HEK293T (cell line): ENCODE results near the gene AP3M1.
"Not testable (repeated sequence)": the region's sequence is repeated elsewhere in the genome, so short reads cannot be mapped to it uniquely, and the experiment has no call there.

Source experiments
- CTCF ChIA-PET: fragments of 350-600 bp; formaldehyde crosslinking; extraction: SDS; loops from one replicate; lab custom pipeline; 2021; ENCODE audit warnings: antibody characterized with exemption, inconsistent platforms; lab: Yijun Ruan, JAX
- POLR2A ChIA-PET: fragments of 350-600 bp; formaldehyde crosslinking; extraction: SDS; loops from one replicate; lab custom pipeline; 2020; ENCODE audit warnings: antibody characterized with exemption, inconsistent platforms; lab: Yijun Ruan, JAX
- DNase-seq: peaks from one replicate; pipeline ENCODE4 v3.0.0; 2012; ENCODE audit warnings: mixed read lengths; ENCODE audit errors: extremely low spot score
- ARNT ChIP-seq: fragments of 450-650 bp; IDR thresholded peaks from 2 replicates; pipeline ENCODE4 v1.6.1; 2017; ENCODE audit warnings: mild to moderate bottlenecking
- BHLHE40 ChIP-seq: fragments of 450-650 bp; IDR thresholded peaks from 2 replicates; pipeline ENCODE4 v1.6.1; 2016; ENCODE audit warnings: mild to moderate bottlenecking, moderate library complexity, borderline replicate concordance
- CTBP1 ChIP-seq: fragments of 450-650 bp; IDR thresholded peaks from 2 replicates; pipeline ENCODE4 v1.6.1; 2016; ENCODE audit warnings: borderline replicate concordance
- ELF4 ChIP-seq: fragments of 450-650 bp; IDR thresholded peaks from 2 replicates; pipeline ENCODE4 v1.6.1; 2017; ENCODE audit warnings: antibody characterized with exemption
- FOXA1 ChIP-seq: fragments of 450-650 bp; IDR thresholded peaks from 2 replicates; pipeline ENCODE4 v1.6.1; 2016; ENCODE audit warnings: mild to moderate bottlenecking
- FOXK2 ChIP-seq: fragments of 450-650 bp; IDR thresholded peaks from 2 replicates; pipeline ENCODE4 v1.6.1; 2016; ENCODE audit warnings: mild to moderate bottlenecking
- FOXM1 ChIP-seq: fragments of 450-650 bp; IDR thresholded peaks from 2 replicates; pipeline ENCODE4 v1.6.1; 2017; ENCODE audit warnings: mild to moderate bottlenecking, borderline replicate concordance
- HDGF ChIP-seq: fragments of 450-650 bp; IDR thresholded peaks from 2 replicates; pipeline ENCODE4 v1.6.1; 2017; ENCODE audit warnings: antibody characterized with exemption, borderline replicate concordance
- L3MBTL2 ChIP-seq: fragments of 450-650 bp; conservative IDR thresholded peaks from 2 replicates; pipeline ENCODE4 v1.6.1; 2016; ENCODE audit warnings: mild to moderate bottlenecking
- LEF1 ChIP-seq: fragments of 450-650 bp; IDR thresholded peaks from 2 replicates; pipeline ENCODE4 v1.6.1; 2017; ENCODE audit warnings: mild to moderate bottlenecking, borderline replicate concordance
- NFRKB ChIP-seq: fragments of 450-650 bp; IDR thresholded peaks from 2 replicates; pipeline ENCODE4 v1.6.1; 2016; ENCODE audit warnings: mild to moderate bottlenecking, moderate library complexity
- PKNOX1 ChIP-seq: fragments of 450-650 bp; IDR thresholded peaks from 2 replicates; pipeline ENCODE4 v1.6.1; 2016
- SP1 ChIP-seq: fragments of 450-650 bp; IDR thresholded peaks from 2 replicates; pipeline ENCODE4 v1.6.1; 2017
- SUZ12 ChIP-seq: fragments of 450-650 bp; IDR thresholded peaks from 2 replicates; pipeline ENCODE4 v1.6.1; 2016; ENCODE audit warnings: mild to moderate bottlenecking
- TARDBP ChIP-seq: fragments of 450-650 bp; IDR thresholded peaks from 2 replicates; pipeline ENCODE4 v1.6.1; 2016
- ZNF384 ChIP-seq: fragments of 450-650 bp; IDR thresholded peaks from 2 replicates; pipeline ENCODE4 v1.6.1; 2016

Gene AP3M1

GRCh38 chr10:74140553-74140952 lies 10.1 kb downstream of the AP3M1 start:
- POLR2A ChIA-PET, result no interaction called here
- no peak for TF ChIP-seq TARDBP
- no peak for TF ChIP-seq BHLHE40
- TF ChIP-seq NFRKB, result no peak
- TF ChIP-seq SUZ12, result no peak
- TF ChIP-seq L3MBTL2, result no peak
- no peak for TF ChIP-seq ELF4
- no peak for TF ChIP-seq HDGF
- no peak for TF ChIP-seq ZNF384
- no peak for TF ChIP-seq PKNOX1
- no peak for TF ChIP-seq SP1
- TF ChIP-seq ARNT, result no peak
- TF ChIP-seq FOXM1, result no peak
- no peak for DNase-seq
- CTCF ChIA-PET, result no interaction called here

- ChIA-PET POLR2A (no interaction called here), CTCF (interaction anchor here (0.7 to 1.1 kb wide), 2 partner anchors 95 to 177 kb away, joined by 3 read pairs; no protein-coding TSS in a partner anchor)
- no peak for DNase-seq
- TF ChIP-seq HDGF, result no peak
- no peak for TF ChIP-seq ZNF384
- no peak for TF ChIP-seq FOXM1
- TF ChIP-seq ARNT, result no peak
- no peak for TF ChIP-seq TARDBP
- TF ChIP-seq SUZ12, result no peak
- TF ChIP-seq NFRKB, result no peak
- TF ChIP-seq PKNOX1, result no peak
- TF ChIP-seq BHLHE40, result no peak
Observed at GRCh38 chr10:74139981-74140380, 10.6 kb downstream of the AP3M1 start.

- POLR2A ChIA-PET, result interaction anchor here (0.9 kb wide), 1 partner anchor 13 kb away, joined by 3 read pairs; no protein-coding TSS in a partner anchor
- CTCF ChIA-PET, result interaction anchor here (1.1 kb wide), 1 partner anchor 96 kb away, joined by 3 read pairs; no protein-coding TSS in a partner anchor
- not testable (repeated sequence) for DNase-seq
Observed at GRCh38 chr10:74138596-74138995, 12.0 kb downstream of the AP3M1 start.

GRCh38 chr10:74137992-74138391 lies 12.6 kb downstream of the AP3M1 start:
- POLR2A ChIA-PET, result interaction anchor here (0.9 kb wide), 1 partner anchor 12 kb away, joined by 3 read pairs; no protein-coding TSS in a partner anchor
- CTCF ChIA-PET, result no interaction called here
- DNase-seq, result no peak
- no peak for TF ChIP-seq HDGF
- no peak for TF ChIP-seq CTBP1
- no peak for TF ChIP-seq LEF1
- no peak for TF ChIP-seq ELF4
- no peak for TF ChIP-seq PKNOX1
- no peak for TF ChIP-seq ZNF384
- TF ChIP-seq ARNT, result no peak
- TF ChIP-seq BHLHE40, result no peak
- TF ChIP-seq SP1, result no peak
- TF ChIP-seq L3MBTL2, result no peak
- TF ChIP-seq FOXA1, result no peak
- TF ChIP-seq TARDBP, result no peak
- no peak for TF ChIP-seq SUZ12

DNA sequence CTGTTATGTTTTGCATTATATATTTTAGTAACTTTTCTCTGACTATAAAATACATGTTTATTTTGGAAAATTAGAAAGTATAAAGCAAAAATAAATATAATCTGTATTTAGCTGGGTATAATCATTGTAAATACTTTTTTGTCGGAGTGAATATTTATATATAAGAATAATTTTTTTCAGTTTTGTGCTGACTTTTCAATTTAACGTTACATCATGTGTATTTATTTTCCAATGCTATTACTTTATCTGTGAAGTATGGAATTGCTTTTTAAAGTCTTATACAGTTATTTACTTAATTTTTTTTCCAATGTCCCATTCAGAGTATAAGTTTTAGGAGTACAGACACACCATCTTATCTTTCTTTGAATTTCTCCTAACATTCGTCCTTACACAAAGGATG lies 15.2 kb downstream of the AP3M1 start:
- POLR2A ChIA-PET, result interaction anchor here (1.0 kb wide), 1 partner anchor 11 kb away, joined by 4 read pairs; no protein-coding TSS in a partner anchor
- CTCF ChIA-PET, result interaction anchor here (0.5 kb wide), 1 partner anchor 80 kb away, joined by 3 read pairs; no protein-coding TSS in a partner anchor

GRCh38 chr10:74133923-74134820 lies 16.5 kb downstream of the AP3M1 start:
- DNase-seq, result no peak
- ChIA-PET POLR2A (interaction anchor here (1.0 kb wide), 1 partner anchor 13 kb away, joined by 4 read pairs; no protein-coding TSS in a partner anchor), CTCF (interaction anchor here (0.6 to 0.7 kb wide), 2 partner anchors 72 to 80 kb away, joined by 3 read pairs; no protein-coding TSS in a partner anchor)
- TF ChIP-seq ARNT (no peak), FOXK2 (no peak), FOXM1 (no peak), SP1 (no peak), BHLHE40 (no peak), SUZ12 (no peak)

More for the DNA sequence above, 15.2 kb downstream of the AP3M1 start:
- TF ChIP-seq FOXK2 (no peak), ELF4 (no peak), BHLHE40 (no peak), SP1 (no peak), L3MBTL2 (no peak), FOXM1 (no peak), SUZ12 (no peak), TARDBP (no peak)
- DNase-seq, result no peak
